ENCODE results near the gene NOS1.

The NOS1 gene

DNA sequence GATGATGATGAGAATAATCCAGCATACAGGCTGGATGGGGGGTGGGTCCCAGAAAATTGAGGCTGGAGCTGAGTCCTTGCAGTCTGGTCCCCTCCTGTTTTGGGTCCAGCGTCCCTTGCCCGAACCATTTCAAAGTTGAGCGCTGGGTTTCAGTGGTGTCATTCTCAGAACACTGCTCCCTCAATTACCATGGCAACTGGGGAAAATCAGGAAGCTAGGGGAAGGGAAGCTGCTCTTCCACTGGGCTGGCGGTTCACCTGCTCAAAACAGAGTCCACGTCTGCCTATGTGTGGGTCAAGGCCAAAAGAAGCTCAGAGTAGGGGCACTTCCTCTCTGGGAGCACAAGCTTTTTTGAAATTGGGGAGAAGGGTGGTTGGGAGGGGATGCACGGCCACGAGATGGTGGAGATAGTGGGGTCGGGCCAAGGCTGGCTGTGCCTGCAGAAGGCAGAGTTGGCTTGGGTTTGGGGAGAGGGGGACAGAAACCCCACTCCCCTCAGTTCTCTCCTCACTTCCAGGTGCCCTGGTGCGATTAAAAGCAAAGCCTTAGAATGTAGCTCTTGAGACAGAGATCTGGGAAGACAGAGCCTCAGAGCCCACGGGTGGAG is 1.7 kb upstream of the NOS1 start:
- no peak for DNase-seq

DNA sequence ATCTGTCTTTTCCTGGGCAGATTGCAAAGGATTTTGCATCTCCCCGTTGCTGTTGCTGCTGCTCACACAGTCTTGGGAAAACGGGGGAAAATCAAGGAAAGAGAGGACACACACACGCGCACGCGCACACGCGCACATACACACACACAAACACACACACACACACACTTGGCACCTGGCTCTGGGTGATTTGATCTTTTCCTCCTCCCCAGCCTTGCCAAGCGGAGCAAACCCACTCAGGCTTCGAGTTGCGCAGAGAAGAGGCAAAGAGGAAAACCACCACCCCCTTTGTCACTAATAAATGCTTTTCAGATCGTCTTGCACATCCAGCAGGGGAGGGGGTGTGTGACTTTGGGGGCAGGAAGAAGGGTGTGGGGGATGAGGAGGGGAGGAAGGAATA is 965 bp upstream of the NOS1 start:
- DNase-seq: no peak

DNA sequence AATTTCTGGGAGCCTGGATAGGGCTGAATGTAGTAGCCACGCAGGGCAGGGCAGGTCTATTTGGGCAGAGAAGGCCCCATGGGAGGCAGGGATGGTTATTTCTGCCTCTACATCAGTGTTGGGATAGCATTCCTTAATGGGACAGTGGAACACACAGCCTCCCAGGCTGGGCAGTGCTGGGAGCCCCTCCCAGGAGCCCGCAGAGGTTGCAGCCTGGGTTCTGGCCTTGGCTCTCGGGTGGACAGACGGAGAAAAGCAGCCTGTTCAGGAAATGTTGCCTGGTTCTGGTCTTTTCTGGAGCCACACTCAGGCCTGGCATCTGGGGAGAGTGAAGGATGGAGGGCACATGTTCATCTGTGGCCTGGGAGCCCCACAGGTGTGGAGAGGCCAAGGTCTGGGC is 479 bp upstream of the NOS1 start:
- DNase-seq: no peak

DNA sequence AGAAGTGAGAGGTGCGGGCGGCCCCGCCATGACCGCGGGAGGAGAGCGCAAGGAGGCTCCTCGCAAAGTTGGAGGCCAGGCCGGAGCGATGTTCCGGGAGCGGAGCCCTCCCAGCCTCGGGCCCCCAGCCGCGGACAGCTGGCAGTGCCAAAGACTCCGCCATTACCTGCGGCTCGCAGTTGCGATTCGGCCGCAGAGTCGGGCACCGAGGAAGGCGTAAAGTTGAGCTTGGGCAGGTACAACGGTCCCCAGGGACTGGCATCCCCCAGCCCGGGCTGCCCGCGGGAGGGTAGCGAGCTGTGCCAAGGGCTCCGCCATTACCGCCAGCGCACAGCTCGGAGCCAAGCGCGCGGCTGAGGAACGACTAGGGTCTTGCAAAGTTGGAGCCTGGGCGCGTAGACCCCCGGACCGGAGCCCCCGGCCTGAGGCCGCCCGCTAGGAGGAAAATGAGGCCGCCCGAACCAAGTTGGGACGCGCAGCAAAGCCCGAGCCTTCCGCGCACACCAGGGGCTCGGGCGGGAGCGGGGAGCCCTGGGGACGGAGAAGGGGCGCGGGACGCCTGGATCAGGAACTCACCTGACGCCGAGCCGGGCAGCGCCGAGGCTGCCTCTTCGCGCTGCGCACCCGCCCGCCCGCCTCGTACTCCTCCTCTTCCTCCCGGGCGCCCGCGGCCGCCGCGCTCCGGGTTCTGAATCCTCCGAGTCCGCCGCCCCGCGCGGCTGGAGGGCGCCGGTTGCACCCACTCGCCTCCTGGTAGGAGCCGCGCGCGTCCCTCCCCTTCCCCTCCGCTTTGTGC is 677 bp downstream of the NOS1 start:
- DNase-seq: peak; percentile 34

DNA sequence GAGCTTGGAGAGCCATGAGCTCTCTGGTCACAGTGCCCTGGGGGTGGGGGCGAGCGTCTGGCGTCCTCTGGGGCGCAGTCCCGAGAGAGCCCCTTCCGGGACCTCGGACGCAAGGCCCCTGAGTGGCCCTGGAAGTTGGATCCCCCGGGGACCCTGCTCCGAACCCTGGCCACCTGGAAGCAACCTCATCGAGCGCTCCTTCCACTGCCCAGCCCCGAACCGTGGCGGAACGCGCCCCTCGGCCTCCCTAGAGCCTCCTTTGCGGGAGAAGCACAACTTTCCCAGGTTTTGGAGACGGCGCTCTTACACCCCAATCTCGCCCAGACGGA is 1.2 kb downstream of the NOS1 start:
- no peak for DNase-seq

DNA sequence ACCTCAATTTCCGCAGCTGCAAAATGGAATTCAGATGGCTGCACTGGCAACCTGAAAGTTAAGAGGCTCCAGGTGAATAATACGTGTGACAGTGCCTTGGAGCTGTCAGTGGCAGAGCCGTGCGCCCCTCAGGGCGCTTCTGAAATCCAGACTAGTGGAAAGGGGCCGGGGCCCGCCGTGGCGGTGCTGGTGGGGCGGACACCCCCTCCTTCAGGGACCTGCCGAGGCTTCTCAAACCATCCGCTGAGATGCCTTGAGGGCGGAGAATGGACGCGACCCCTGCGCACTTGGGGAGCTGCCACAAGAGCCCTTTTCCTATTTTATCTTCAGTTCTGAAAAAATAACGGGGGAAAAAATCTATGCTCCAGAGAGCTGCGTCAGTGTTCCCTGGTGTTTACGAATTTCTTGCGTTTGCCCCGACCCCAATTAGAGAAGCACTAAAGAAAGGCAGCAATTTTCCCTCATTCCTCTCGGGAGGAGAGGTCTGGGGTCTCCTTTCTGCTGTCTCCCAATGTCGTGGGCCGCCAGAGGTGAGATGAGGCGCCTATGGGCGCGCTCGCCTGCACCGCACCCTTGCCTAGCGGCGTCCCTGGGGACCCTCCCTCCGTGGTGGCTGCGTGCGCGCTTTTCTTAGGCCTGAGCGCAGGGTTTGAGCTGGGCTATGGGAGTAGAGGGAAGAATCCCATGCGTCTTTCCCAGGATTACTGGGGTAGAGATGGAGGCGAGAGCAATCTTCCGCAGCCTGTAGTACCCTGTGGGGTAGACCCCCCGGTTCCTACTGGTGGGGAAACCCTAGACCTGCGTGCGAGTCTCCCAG is 2.2 kb downstream of the NOS1 start:
- no peak for DNase-seq

DNA sequence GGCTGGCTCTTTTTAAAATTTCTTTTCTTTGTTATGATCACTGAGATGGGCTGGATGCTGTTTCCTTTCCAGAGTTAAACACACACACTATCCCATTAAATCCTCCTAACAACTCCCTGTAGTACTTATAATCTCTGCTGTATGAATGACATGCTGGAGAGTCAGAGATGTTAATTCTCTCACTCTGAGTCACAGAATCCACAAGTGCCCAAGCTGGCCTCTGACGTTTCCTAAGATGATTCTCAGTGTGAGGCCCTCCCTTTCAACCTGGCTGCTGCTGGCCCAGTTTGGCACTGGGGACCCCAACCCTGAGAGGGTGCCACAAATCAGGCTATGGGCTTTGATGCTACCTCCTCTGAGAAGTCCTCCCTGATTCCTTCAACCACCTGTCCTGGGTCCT is 5.4 kb downstream of the NOS1 start:
- no peak for DNase-seq

DNA sequence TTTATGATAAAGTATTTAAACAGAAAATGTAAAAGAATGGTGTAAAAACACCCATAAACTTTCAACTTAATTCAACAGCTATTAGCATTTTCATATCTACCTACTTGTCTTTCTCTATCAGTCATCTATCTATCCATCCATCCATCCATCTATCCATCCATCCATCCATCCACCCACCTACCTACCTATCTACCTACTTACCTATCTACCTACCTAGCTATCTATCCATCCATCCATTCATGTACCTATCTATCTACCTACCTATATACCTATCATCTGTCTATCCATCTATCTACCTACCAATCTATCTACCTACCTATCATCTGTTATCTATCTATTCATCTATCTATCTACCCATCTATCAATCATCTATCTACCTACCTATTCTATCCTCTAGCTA is 8.5 kb downstream of the NOS1 start:
- no peak for DNase-seq

DNA sequence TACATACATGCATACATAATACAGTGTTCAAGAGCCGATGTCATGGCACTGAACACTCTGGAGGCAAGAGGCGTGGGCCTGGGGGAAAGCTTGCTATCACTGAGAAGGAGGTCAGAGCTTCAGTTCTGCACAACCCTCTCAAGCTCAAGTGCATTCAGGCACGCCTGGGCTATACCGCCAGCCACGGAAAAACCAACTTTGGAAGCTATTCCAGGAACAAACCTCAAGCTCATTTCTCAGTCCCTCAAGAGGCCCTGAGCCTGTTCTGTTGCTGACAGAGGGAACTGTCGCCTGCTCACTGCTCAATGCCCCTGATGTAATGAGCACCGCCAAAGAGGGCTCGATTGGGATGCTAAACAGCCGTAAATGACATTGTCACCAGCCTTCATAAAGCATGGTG is 9.2 kb downstream of the NOS1 start:
- DNase-seq: no peak

DNA sequence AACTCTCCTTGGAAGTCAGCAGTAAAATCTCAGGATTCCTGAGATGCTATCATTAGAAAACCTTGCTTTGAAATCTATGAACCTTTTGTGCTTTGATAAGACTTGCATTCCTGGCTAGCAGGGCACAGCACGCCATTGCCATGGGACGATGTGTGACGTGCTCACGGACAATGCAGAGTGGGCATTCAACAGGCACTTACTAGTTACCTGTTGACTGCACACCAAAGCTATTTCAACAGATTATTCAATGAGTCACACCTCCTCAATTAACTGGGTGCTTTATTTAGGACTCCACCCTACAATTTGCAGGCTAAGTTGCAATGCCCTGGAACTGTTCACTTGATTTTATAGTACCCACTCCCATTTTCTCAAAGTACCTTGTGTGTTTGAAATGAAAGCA is 11.3 kb downstream of the NOS1 start:
- DNase-seq: no peak

DNA sequence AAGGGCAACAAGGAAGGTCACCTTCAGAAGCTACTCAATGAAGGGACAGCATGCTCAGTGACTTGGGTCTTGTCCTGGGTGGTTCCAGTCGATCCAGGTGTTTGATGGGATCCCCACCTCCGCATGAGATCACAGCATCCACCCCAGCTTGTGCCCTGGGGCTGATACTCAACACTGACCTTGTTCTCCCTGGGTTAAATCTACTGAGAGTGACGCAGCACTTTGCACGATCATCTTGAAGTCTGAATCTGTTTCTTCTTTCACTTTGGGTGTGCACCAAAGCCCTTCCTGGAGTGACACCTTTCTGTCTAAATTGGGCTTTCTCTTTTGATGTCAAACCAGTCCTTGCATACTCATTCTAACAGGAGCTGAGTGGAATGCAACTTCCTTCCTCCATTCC is 13.8 kb downstream of the NOS1 start:
- no peak for DNase-seq

DNA sequence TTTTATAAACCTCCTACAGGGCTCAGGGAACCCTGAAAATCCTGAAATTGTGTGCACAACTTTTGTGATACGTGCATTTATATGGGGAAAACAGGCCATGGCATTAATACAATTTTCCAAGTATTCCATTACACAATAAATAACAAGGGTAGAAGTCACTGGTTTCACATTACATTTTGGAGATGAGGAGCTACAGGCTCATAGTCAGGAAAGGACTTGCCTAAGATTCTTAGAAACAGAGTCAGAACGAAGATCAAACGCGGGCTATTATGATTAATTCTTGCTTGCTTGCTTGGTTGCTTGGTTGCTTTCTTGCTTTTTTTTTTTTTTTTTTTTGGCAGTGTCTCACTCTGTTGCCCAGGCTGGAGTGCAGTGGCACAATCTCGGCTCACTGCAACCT is 16.7 kb downstream of the NOS1 start:
- no peak for DNase-seq

DNA sequence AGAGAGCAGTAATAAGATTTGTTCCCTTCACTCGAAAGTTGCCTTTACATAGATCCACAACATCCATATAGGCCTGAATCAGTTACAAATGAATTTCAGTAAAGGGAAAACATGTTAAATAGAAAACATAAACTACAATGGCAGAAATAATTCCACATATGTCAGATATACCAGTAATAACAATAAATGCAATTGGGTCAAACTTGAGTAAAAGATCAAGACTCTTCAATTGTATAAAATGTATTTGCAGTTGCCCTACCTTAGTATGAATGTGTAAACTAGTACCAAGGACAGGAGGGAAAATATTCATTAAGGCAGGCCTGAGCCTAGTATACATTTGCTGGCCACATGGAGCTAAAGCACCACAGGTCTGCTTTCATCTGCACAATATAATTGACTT is 17.6 kb downstream of the NOS1 start:
- DNase-seq: no peak

DNA sequence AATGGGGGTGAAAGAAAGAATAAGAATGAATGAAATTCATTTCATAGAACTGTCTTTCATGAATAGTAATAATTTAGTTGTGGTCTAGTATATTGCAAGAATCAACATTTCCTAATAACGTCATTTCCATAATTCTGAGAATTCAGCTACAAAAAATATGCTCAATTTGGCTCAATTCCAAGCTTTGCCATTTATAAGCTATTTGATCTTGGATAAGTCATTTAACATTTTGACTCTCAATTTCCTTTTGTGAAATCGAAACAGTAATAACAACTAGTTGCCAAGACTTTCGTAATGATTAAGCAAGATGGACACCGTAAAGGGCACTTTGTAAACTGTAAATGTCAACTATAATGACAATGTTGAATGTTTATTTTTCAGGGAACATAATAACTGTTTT is 18.1 kb downstream of the NOS1 start:
- no peak for DNase-seq

DNA sequence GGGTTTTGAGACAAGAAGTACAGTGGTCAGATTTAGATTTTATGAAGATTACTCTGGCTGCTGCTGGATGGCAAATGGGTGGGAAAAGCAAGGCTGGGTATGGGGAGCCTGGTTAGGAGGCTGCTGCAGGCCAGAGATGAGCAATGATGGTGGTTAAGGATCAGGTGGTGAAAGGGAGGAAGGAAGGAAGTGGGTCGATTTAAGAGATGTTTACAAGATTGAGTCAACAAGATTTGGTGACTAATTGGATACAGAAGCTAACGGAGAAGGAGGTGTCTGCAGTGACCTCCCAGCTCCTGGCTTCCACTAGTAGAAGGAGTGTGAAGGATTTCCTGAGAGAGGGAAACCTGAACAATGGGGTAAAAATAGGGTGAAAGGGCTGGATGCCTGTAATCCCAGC is 18.7 kb downstream of the NOS1 start:
- no peak for DNase-seq

DNA sequence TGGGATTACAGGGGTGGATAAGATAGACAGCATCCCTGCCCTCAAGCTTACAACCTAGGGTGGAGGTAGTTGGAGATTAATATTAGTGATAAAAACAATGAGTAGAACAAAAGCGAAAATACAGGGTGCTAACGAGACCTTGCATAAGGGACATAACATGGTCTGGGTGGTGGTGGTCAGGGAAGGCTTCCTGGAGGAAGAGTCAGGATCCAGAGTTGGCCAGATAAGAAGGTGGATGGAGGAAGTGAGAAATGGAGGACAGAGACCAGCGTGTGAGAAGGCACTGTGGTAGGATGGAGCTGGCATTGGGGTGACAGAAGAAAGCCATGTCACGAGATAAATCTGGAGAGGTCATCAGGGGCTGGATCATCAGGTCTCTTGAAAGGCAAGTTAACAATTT is 19.2 kb downstream of the NOS1 start:
- no peak for DNase-seq

DNA sequence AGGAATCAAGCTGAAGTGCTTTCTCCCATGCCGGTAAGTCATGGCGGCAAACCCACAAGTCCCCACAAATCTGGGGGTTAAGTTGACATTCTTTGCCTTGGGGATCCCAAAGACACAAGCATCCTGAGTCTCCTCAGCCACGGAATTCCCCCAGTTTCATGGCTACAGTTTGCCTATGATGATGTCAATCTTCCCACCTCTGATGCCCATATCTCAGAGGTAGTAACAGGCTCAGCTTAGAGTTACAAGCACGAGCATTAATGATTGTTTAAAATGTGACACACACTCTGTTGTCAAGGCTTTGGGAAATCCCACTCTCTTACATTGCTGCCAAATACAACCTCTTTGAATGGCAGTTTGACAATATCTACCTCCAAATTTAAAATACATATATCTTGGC is 22.3 kb downstream of the NOS1 start:
- DNase-seq: no peak

DNA sequence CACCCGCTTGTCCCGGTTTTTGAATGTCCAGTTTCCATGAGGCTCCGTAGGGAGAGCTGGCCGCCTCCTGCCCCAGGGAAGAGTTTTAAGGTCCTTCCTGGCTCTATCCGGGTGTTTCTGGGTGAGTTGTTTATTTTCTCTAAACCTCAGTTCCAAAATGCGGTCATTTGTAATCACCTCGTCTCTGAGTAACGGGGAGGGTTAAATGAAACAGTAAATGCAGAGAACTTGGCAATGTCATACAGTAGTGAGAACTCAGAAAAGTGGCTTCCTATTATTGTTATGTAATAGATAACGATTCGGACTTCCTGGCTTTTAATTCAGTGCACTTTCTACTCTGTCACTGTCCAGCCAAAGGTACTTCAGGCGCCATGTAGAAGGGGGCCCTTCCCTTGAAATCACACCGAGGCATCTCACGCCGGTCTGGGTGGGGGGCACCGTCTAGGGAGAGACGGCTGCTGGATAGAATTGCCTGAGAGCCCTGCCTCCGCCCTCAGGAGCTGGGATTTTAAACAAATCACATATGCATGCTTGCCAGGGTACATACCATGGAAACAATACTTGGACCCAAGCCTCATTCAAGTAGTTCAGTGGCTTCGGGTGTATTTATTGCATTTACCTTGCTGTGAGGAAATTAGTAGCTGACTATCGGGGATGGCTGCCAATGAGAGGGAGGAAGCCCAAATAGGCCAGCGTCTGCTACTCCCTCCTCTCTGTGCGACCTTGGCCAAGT is 26.4 kb downstream of the NOS1 start:
- no peak for DNase-seq

DNA sequence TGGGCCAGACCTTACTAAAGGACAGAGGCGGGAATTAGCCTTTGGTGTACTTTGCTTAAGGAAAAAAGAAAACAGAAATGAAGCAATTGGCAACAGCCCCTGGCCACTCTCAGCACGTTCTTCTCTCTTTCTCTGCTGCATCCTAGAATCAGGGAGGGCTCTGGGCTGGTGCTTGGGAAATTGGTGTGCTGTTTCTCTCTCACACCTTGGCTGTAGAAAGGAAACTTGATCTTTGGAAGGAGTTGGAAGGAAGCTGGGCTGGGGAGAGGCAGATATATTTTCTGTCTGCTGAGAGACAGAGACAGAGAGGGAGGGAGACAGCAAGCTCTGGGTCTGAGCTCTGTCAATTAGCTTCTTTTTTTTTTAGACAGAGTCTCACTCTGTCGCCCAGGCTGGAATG is 27.4 kb downstream of the NOS1 start:
- DNase-seq: peak; percentile 37

DNA sequence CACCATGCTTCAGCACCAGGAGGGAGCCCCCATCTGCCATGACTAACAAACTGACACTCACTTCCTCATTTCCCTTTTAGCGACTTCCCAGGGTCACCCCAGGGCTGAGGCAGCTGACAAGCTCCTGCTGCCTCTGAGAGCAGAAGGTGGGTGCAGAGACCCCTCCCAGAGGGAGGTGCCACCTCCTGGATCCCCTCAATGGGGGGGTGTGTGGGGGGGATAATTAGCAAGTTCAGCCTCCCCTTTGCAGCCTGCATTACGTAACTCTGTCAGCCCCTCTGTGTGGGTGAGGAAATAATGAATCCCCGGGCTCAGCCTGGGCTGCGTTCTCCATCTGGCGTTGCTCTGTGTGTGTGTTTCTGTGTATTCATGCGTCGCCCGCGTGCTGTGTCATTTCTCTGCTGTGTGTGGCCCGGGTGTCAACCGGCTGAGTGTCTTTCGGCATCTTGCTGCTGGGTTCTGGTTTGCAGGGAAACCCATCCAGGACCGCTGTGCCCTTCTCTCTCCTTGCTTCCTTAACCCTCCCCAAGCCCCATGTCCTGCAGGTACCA is 28.0 kb downstream of the NOS1 start:
- peak; percentile 92 for DNase-seq

DNA sequence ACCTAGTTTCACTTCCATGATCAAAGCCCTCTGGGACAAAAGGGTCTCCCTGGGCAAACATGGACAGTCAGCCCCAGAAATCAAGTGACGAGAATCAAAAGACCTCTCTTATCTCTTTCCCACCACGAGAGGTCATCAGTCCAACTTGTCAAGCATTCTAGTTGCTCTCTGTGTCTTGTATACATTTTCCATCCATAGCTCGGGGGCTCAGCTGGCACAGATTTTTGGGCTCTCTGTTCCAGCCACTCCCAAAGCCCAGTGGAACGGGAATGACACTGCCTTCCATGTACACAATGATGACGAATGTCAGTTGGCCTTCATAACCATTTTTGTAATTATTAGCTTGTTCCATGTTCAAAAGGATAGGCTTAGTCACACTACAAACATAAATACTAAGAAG is 29.7 kb downstream of the NOS1 start:
- no peak for DNase-seq

DNA sequence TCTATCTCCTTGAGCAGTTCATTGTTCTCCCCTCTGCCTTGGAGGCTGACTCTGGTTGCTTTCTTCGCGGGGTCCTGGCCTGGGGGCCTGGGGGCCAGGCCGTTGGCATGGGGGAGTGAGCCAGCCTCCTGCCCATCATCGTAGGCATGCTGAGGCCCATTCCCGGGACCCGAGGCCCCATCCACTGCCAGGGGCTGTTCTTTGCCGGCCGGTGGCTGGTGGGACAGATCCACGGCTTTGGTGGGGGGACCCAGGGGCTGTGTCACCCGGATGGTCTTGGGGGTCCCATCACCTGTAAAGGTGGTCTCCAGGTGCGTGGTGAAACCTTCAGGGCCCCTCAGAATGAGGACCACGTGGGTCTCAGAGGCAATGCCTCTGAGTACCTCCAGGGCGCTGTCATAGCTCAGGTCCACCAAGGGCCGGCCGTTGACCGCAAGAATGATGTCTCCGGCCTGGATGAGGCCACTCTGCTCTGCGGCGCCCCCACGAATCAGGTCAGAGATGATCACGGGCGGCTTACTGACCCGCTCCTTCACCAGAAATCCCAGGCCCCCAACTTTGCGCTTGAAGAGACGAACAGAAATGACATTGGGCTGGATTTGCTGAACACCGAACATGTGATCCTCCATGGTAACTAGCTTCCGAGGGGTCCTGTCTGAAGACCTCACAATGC is 30.8 kb downstream of the NOS1 start:
- no peak for DNase-seq

DNA sequence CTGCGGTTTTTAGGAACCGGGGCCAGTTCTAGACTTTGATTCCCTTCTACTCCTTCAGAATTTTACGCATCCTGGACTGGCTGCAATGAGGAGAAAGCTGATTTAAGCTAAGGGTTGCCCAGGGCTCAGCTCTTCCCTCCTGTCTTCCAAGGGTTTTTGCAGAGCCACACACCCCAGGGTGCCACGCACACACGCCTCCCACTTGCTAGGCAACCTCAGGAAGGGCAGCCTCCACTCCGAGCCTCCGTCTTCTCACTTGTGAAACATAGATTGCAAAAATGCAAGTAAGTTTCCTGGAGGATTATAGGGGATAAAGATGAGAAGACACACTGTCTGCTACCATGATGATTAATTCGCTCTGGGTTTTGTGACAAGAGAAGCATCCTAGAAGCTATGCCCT is 31.7 kb downstream of the NOS1 start:
- DNase-seq: no peak

All from NCI-H2171 (cell line).